COLO668 (cell line): ENCODE measurements around the gene PGF.
"Not testable (repeated sequence)": the region's sequence is repeated elsewhere in the genome, so short reads cannot be mapped to it uniquely, and the experiment has no call there.

Experiments used
- DNase-seq: peaks from one replicate; lab custom pipeline; 2025; ENCODE audit not compliant: unreplicated experiment; lab: John Stamatoyannopoulos, UW

The PGF gene

GRCh38 chr14:74945261-74945851 is 10.0 kb downstream of the PGF start:
- DNase-seq, result peak; percentile 60

GRCh38 chr14:74942608-74943007 is 12.8 kb downstream of the PGF start:
- no peak for DNase-seq

- DNase-seq, result no peak
Observed at GRCh38 chr14:74942181-74942580, 13.2 kb downstream of the PGF start.

DNA sequence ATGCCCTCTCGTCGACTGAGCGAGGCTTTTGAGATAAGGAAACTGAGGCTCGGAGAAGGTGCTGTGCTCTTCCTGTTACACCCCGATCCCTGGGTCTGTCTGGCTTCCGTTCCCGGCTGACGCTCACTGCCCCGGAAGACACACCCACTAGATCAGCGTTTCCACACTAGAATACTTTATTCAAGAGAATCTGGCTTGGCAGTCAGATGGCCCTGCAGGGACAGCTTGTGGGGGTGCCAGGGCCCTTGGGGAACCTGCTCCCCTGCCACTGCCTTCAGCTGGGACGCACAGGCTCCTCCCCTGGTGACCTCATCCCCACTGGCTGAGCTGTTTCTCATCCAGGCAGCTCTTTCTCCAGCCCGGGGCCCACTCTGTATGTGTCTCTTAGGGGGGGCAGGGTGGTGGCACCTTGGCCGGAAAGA is 13.7 kb downstream of the PGF start:
- no peak for DNase-seq

GRCh38 chr14:74940956-74941565 is 14.3 kb downstream of the PGF start:
- no peak for DNase-seq

DNA sequence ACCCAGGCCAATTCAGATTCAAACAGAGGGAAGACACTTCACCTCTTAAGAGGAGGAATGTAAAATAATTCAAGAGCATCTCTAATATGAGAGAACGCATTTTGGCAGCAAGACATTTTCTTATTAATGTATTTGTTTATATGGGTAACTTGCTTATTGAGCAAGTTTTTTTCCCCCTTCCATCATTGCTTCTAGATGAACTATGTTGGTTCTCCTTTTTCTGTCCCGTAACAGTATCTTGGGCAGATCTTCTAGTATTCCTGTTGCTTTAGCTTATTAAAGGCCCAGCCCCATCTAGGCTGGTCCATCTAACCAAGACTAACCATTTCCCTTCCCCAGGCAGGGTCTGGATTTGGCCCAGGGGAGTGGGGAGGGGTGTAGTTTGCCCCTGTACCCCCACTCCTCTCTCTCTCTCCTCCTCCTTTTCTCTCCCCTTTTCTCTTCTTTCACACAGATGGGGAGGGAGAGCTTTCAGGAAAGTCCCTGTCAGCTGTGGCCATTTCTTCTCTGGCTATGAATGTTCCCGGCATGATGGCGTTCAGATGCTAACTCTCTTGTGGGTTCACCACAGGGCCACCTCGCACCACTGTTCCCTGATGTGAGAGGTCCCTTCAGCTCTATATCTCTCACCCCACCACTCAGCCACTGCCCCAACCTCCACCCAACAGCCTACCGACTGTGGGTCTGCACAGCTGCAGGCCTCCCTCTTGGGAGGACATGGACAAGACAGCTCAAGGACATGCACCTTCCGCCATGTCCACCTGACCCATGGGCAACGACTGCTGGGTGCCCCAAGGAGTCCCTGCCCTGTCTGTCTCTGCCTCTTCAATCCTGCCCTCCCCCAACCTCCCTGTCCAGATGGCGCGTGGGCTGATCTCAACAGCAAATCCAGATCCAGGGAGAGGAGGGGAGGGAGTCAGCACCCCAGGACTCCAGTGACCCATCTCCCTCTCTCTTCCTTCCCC is 16.6 kb downstream of the PGF start:
- DNase-seq, result no peak

DNA sequence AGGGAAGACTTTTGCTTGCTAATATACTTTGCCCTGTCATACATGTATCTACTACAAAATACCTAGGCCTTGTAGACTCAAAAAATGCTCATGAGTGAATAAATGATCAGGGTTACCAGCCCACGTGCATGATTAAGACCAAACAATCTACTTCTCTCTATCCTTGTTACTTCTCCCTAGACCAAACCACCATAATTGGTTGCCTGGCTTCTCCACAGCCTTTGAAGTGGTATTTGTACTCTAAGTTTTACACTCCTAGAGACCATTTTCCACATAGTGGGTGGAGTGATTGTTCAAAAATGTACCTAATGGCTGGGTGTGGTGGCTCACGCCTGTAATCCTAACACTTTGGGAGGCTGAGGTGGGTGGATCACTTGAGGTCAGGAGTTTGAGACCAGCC is 18.2 kb downstream of the PGF start:
- DNase-seq, result no peak

- DNase-seq, result no peak
Observed at GRCh38 chr14:74936731-74937130, 18.7 kb downstream of the PGF start.

DNA sequence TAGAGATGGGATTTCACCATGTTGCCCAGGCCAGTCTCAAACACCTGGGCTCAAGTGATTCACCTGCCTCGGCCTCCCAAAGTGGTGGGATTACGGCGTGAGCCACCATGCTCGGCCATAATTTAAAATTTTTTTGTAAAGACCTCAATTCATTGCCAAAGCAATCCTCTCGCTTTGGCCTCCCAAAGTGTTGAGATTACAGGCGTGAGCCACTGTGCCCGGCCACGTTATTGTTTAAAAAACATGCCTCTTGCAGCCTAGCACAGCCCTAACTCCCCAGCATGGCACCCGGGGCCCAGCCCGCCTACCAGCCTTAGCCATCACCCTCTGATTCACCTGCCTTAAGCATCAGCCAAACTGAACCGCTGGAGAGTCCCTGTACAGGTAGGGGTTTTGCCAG is 19.2 kb downstream of the PGF start:
- no peak for DNase-seq

GRCh38 chr14:74935360-74935680 is 20.1 kb downstream of the PGF start:
- no peak for DNase-seq

- DNase-seq, result no peak
Observed at GRCh38 chr14:74934476-74935359, 20.7 kb downstream of the PGF start.

DNA sequence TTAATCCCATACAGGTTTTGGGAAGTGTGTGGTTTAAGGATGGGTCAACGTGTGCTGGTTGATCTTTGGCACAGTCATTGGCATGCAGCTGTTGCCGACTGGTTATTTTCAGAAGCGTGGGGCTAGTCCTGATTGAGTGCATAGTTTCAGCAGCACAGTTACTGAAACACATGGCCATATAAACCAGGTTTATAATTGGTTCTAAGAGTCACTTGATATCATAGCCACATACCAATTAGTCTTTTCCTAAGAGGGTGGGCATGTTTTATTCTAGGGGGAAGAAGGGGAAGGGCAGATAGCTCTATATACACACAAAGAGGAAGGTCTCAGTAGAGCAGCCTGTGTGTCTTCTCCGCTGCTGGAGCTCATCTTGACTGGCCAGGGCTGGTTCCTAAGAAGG is 21.4 kb downstream of the PGF start:
- no peak for DNase-seq

- not testable (repeated sequence) for DNase-seq
Observed at GRCh38 chr14:74932936-74933335, 22.5 kb downstream of the PGF start.

DNA sequence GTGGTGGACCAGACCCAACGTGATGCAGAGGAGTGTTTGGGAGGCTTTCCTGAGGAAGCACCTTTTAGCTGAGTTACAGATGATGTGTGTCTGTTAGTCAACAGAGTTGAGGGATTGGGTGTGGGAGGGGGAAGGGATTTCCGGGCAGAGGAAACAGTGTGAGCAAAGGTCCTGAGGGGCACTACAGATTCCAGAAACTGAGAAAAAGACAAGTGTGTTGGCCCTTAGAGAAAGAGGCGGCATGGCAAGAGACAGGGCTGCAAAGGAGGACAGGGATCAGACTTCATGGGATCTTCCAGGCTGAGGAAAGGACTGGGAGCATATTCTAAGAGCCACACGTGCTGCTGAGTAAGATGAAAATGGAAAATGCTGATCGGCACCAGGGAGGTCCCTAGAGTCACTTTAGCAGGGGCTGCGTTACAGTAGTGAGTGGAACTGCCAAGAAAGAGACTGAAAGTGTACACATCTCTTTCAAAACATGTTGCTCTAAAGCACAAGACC is 22.9 kb downstream of the PGF start:
- no peak for DNase-seq

DNA sequence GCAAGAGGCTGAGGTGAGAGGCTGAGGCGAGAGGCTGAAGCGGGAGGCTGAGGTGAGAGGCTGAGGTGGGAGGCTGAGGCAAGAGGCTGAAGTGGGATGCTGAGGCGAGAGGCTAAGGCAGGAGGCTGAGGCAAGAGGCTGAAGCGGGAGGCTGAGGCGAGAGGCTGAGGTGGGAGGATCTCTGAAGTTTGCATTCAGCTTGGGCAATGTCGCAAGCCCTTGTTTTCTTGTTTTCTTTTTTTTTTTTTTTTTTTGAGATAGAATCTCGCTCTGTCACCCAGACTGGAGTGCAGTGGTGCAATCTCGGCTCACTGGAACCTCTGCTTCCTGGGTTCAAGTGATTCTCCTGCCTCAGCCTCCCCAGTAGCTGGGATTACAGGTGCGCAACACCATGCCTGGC is 23.7 kb downstream of the PGF start:
- DNase-seq, result not testable (repeated sequence)

GRCh38 chr14:74929242-74929641 is 26.2 kb downstream of the PGF start:
- no peak for DNase-seq

- no peak for DNase-seq
Observed at GRCh38 chr14:74927225-74927624, 28.2 kb downstream of the PGF start.

DNA sequence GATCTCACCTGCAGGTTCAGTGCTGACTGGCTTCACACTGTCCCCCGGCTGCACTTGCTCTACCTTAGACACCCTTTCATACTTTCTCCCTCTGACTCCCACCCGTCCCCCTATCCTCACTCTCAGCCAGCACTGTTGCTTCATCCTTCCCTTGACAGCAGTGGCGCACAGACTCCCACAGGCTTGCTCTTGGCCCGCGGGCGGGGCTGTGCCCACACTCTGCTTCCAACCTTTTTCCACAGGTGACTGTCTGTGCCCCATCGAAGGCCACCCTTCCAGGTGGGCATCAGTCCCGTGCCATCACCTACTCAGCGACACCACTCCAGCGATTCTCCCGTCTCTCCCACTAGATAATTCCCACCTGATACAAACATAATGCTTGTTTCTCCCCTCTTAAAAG is 31.3 kb downstream of the PGF start:
- DNase-seq, result no peak

DNA sequence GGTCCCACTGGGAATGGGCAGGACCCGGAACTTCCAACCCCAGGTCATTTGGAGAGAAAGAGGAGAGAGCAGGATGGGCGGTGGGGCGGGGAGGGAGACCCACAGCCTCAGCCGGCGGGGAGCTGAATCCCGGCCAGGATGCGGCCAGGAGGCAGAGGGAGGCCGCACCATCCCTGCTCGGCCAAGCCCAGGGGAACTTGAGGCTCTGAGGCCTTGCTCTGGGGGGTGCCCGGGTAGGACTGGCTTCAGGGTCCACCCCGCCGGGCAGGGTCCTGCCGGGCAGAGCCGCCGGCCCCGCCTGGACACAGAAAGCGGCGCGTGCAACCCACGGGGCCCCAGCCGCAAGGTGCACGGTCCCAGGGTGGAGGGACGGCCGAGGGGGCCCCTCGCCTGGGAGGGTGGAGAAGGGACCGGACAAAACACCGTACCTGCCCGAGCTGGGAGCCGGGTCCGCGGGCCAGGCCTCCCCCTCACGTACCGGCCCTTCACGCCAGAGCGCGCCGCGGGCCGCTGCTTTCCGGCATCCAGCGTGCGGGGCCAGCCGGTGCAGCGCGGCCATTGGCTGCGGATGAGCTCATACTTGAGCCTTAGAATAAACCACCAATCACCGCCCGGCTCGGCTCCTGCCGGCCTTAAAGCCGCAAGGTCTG is 32.5 kb downstream of the PGF start, which contains the start of gene RPS6KL1:
TSS of gene RPS6KL1 (minus strand) at position 509 of the 650 bp plus-strand sequence. CDS start 1,719 bp downstream, outside the sequence.
- DNase-seq, result peak; percentile 96

- no peak for DNase-seq
Observed at GRCh38 chr14:74921987-74922751, 33.2 kb downstream of the PGF start.
